GM12892 (cell line): Measurements from ENCODE around the gene SCGB1C1.

Experiments
- POLR2A ChIP-seq: IDR thresholded peaks from 2 replicates; pipeline ENCODE4 v1.6.1; 2011; ENCODE audit warnings: low read depth, low read length, control low read depth
- POLR2AphosphoS5 ChIP-seq: IDR thresholded peaks from 2 replicates; pipeline ENCODE4 v1.6.1; 2011; ENCODE audit warnings: low read depth, low read length, control low read depth
- TAF1 ChIP-seq: IDR thresholded peaks from 2 replicates; pipeline ENCODE4 v1.6.1; 2011; ENCODE audit warnings: low read depth, mild to moderate bottlenecking, control low read depth, low read length, borderline replicate concordance

DNA sequence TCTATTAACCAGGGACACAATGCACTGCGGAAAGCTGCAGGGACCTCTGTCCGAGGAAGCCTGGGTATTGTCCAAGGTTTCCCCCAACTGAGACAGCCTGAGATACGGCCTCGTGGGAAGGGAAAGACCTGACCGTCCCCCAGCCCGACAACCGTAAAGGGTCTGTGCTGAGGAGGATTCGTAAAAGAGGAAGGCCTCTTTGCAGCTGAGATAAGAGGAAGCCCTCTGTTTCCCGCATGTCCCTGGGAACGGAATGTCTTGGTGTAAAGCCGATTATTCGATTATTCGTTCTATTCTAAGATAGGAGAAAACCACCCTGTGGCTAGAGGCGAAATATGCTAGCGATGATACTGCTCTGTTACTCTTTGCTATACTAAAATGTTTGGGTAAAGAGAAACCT, 9.1 kb downstream of the SCGB1C1 start:
- TF ChIP-seq POLR2A (no peak), POLR2AphosphoS5 (no peak; the same call in 1 of the 2 replicates), TAF1 (no peak)
